GM12872 (cell line): ENCODE data around the gene TGFBR3.

Source experiments
- CTCF ChIP-seq: IDR thresholded peaks from 3 replicates; pipeline ENCODE4 v1.5.1; 2011; ENCODE audit warnings: low read depth, mild to moderate bottlenecking, low read length, moderate library complexity; ENCODE audit not compliant: insufficient read depth

TGFBR3 gene

GRCh38 chr1:91643431-91643830 lies 242.5 kb downstream of the TGFBR3 start:
- no peak for TF ChIP-seq CTCF

GRCh38 chr1:91640877-91641526 lies 244.9 kb downstream of the TGFBR3 start:
- TF ChIP-seq CTCF = no peak

GRCh38 chr1:91637539-91637994 lies 248.4 kb downstream of the TGFBR3 start:
- no peak for TF ChIP-seq CTCF

GRCh38 chr1:91635763-91636162 lies 250.2 kb downstream of the TGFBR3 start:
- TF ChIP-seq CTCF = no peak

GRCh38 chr1:91633438-91633837 lies 252.5 kb downstream of the TGFBR3 start:
- TF ChIP-seq CTCF = no peak

- no peak for TF ChIP-seq CTCF
Measured at GRCh38 chr1:91631718-91632330, 254.1 kb downstream of the TGFBR3 start.

GRCh38 chr1:91630803-91631202 lies 255.1 kb downstream of the TGFBR3 start:
- TF ChIP-seq CTCF = no peak
